ENCODE measurements around the gene C1QTNF8. TPM values are rescaled to one million over a fixed set of nuclear protein-coding genes. Genes with fewer than 3 reads are reported as not detected.

The C1QTNF8 gene
- total and polyA plus RNA-seq, 2 of the 13 experiments (the other 11 are each of a cell fraction or from before 2014, with no cell fraction given) = 0.09 TPM; not detected in 1

DNA sequence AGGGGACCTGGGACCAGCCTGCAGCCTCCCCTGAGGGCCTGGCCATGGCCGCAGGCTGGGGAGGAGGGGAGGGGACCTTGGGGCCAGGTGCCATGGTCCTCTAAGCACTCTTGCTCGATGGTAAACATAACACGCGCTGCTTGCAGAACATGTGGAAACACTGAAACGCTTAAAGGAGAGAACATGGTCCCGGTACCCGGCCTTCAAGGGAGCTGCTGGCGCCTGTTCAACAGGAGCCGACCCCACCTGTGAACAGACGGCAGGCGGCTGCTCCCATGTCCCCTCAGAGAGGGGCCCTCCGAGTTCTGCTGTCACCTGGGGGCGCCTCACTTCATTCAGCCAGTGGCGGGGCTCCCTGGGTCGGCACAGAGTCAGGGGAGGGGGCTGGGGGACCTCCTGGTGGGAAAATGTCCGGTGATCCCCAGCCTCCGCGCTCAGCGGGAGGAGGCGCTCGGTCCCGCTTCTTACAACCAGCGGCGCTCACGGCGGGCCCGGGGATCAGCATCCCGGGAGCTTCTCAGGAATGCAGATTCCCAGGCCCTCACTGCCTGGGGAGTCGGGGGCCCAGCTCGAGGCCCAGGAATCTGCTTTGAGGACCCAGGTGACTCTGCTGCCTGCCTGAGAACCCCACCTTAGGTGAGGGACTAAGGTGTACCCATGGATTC is 24.4 kb downstream of the C1QTNF8 start (continued):
- TF ChIP-seq, protein P1, sequence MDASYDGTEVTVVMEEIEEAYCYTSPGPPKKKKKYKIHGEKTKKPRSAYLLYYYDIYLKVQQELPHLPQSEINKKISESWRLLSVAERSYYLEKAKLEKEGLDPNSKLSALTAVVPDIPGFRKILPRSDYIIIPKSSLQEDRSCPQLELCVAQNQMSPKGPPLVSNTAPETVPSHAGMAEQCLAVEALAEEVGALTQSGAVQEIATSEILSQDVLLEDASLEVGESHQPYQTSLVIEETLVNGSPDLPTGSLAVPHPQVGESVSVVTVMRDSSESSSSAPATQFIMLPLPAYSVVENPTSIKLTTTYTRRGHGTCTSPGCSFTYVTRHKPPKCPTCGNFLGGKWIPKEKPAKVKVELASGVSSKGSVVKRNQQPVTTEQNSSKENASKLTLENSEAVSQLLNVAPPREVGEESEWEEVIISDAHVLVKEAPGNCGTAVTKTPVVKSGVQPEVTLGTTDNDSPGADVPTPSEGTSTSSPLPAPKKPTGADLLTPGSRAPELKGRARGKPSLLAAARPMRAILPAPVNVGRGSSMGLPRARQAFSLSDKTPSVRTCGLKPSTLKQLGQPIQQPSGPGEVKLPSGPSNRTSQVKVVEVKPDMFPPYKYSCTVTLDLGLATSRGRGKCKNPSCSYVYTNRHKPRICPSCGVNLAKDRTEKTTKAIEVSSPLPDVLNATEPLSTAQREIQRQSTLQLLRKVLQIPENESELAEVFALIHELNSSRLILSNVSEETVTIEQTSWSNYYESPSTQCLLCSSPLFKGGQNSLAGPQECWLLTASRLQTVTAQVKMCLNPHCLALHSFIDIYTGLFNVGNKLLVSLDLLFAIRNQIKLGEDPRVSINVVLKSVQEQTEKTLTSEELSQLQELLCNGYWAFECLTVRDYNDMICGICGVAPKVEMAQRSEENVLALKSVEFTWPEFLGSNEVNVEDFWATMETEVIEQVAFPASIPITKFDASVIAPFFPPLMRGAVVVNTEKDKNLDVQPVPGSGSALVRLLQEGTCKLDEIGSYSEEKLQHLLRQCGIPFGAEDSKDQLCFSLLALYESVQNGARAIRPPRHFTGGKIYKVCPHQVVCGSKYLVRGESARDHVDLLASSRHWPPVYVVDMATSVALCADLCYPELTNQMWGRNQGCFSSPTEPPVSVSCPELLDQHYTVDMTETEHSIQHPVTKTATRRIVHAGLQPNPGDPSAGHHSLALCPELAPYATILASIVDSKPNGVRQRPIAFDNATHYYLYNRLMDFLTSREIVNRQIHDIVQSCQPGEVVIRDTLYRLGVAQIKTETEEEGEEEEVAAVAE (CRISPR knock-in tag; IDR thresholded peaks at IDR 0.05; ENCODE audit: borderline replicate concordance) = no peak
- TF ChIP-seq PAWR (CRISPR knock-in tag; IDR thresholded peaks at IDR 0.05; ENCODE audit: borderline replicate concordance) = no peak

DNA sequence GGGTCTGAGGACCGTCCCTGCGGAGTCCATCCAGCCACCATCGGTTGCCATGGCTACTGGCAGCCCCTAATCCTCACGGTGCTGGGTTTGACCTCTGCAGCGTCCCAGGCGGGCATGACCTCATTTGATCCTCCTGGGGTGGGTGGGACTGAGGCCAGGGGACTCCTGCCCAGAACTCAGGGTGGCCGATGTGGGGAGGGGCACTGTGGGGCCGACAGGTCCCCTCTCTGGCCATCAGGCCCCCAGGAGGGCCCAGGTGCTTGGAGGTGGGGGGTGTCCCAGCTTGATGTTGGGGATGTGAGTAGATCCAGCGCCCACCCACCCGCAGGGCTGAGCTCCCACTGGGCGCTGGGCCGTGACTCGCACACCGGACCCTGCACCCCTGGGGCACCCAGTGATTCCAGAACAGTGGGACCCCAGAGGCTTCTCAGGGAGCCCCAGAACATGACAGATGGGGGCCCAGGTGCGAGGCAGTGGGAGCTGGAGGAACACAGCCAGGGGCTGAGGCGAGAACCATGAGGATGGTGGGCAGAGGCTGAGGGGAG is 25.1 kb downstream of the C1QTNF8 start:
- ATAC-seq (no peak), DNase-seq (ENCODE audit: low spot score) (no peak), FAIRE-seq (no peak)
- H3K79me2 ChIP-seq (ENCODE audit: insufficient read depth, low read length) = no peaks in the 10 kb centered on the region
- H3K36me3 ChIP-seq (replicated peaks in 1 of 2; ENCODE audit: control insufficient read depth in 1 of 2, insufficient read depth in 2 of 2, low read length in 2 of 2) = no peaks in the 10 kb centered on the region
- peaks cover 5% of the 10 kb centered on the region; the same call in 1 of the 2 replicates for H4K20me1 ChIP-seq (ENCODE audit: insufficient read depth, low read length)
- H3K27ac ChIP-seq (ENCODE audit: extremely low read length, insufficient read depth, low read length) = no peak overlapping the region
- no peak overlapping the region for H2AFZ ChIP-seq (ENCODE audit: low read length)
- peaks cover 16 to 75% of the 10 kb centered on the region in 2 experiments; a peak in 4 of 5 replicates for H3K27me3 ChIP-seq (ENCODE audit: control insufficient read depth in 1 of 2, insufficient read depth in 2 of 2, low read length in 2 of 2)
- intact Hi-C loops (cut with micrococcal nuclease; ENCODE audit: unreplicated experiment) = no loop called here
- 18% methylated on average over 2 of the region's 16 CpGs for WGBS (ENCODE audit: low lambda C conversion rate)
- H3K4me1 ChIP-seq (ENCODE audit: insufficient read depth, low read length) = peaks cover 6% of the 10 kb centered on the region; the same call in 1 of the 2 replicates
- no peak overlapping the region for H3K4me3 ChIP-seq (replicated peaks in 1 of 3; ENCODE audit: insufficient read depth in 1 of 3, low read depth in 2 of 3, low read length in 3 of 3)
- 0 out of 2 replicates have a peak, but pooled peaks have one; percentile 7 for TF ChIP-seq RFX1 (IDR thresholded peaks at IDR 0.05)
- TF ChIP-seq ZNF558 (CRISPR knock-in tag; IDR thresholded peaks at IDR 0.05; ENCODE audit: borderline replicate concordance) = no peak
- TF ChIP-seq KDM2A (CRISPR knock-in tag; IDR thresholded peaks at IDR 0.05; ENCODE audit: borderline replicate concordance, low read depth) = peak; percentile 23; the same call in 1 of the 2 replicates
- TF ChIP-seq ZFP82 (CRISPR knock-in tag; IDR thresholded peaks at IDR 0.05; ENCODE audit: borderline replicate concordance) = no peak
- TF ChIP-seq RFX3 (CRISPR knock-in tag; IDR thresholded peaks at IDR 0.05) = 0 out of 2 replicates have a peak, but pooled peaks have one; percentile 24
- TF ChIP-seq GZF1 (CRISPR knock-in tag; IDR thresholded peaks at IDR 0.05) = no peak
- ChIA-PET POLR2A (no interaction called here), CTCF (ENCODE audit: low intra/inter-chr PET ratio, low total read pairs) (no interaction called here)
- no TSS peak for BruUV-seq (replicated peaks)
- no peaks in the 10 kb centered on the region for H3K9me3 ChIP-seq (ENCODE audit: low read length)
- in situ Hi-C loops (cut with HindIII; ENCODE audit: extremely low pct_ligation_motif_present, low pct_unique_long_range_greater_than_20kb) = no loop called here
- H3K9ac ChIP-seq (ENCODE audit: insufficient read depth, low read depth, low read length) = no peak overlapping the region
- H3K4me2 ChIP-seq (ENCODE audit: low read depth, low read length) = no peak overlapping the region
